Activated naive CD4-positive, alpha-beta T cell treated with Interleukin-2 at 50 U/mL for 16 hours (primary cell): ENCODE measurements around the gene ZNF254.
"Not testable (repeated sequence)": the region's sequence is repeated elsewhere in the genome, so short reads cannot be mapped to it uniquely, and the experiment has no call there.

ENCODE experiments used
- DNase-seq: peaks from one replicate; pipeline ENCODE4 v3.0.0-alpha.2; 2020

Gene ZNF254

GRCh38 chr19:24073807-24074206 lies 13.2 kb upstream of the ZNF254 start:
- no peak for DNase-seq

DNA sequence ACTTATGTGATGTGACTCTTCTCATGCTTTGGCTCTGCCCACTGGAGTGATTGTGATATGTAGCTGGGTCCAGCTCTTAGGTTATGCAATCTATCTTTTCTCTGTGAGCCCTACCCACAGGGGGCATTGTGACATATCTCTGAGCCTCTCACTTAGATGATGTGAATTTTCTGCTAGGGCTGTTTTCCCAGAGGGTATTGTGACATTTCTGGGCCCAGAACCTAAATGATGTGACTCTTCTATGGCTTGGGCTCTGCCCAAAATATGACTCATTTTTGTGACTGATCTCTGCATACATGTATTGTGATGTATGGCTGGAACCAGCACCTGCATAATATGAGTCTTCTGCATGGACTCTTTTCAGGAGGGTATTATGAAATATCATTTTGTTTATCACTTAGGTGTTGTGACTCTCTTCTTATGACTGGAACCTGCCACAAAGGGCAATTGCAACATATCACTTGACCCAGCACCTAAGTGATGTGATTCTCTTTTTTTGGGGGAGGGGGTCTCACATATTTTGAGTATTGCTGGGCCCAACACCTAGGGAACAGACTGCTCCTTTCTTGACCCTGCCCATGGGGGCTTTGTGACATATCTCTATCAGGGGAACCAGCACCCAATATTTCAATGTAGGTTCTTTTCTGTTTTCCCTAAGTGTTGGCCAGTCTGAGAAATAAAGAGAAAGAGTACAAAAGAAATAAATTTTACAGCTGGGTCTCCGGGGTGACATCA lies 12.1 kb upstream of the ZNF254 start:
- no peak for DNase-seq

GRCh38 chr19:24075530-24075929 lies 11.5 kb upstream of the ZNF254 start:
- not testable (repeated sequence) for DNase-seq

DNA sequence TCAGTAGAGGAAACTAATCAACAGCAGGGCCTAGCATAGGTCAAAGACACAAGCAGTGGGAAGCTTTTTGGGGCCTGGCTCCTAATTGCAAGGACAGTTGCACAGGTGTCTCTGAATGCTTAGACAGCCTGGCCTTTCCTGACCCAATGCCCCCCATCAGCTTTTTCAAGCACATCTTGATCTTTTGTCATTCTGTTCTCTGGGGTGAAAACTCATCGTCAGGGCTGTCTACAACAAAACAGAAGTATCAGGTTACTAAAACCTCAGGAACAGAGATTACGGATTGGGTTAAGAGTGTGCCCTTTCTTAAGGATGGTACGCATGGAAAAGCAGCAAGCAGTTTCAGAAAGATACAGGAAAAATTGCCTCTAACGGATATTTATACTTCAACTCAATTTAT lies 8.3 kb upstream of the ZNF254 start:
- no peak for DNase-seq

GRCh38 chr19:24081056-24081455 lies 5.9 kb upstream of the ZNF254 start:
- no peak for DNase-seq

DNA sequence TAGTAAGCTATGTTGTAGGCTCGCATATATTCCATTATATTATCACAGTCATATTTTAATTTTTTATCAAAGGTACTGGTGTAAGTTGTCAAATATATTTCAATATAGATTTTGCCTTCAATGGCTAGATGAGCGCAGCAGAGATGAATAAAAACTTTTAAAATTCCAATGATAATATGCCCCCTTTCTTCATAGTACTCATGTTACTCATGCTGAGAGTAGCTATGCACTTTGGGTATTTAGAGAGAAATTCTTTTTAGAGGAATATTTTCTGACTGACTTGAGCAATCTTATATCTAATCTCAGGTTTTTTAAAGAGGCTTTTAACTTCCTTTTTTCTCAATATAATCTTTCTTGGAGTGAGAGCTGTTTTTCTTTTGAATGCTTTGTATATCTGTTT lies 11.4 kb downstream of the ZNF254 start:
- no peak for DNase-seq

DNA sequence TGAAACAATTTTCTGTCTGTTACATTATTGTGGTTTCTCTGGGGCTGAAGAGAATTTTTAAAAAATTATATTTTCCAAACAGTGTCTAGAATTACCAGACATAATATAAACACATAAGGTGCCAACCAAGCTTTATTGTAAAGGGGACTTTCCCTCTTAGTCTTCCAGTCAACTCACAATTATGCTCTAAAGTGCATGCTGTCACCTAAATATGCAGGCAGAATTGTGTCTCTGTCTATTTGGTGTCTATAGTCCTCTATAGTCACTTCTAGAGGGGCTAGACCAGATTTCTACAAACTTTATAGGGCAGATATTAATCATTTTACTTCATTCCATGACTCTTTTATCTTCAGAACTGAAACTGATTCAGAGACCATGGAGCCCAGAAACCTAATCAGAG lies 12.8 kb downstream of the ZNF254 start:
- no peak for DNase-seq

DNA sequence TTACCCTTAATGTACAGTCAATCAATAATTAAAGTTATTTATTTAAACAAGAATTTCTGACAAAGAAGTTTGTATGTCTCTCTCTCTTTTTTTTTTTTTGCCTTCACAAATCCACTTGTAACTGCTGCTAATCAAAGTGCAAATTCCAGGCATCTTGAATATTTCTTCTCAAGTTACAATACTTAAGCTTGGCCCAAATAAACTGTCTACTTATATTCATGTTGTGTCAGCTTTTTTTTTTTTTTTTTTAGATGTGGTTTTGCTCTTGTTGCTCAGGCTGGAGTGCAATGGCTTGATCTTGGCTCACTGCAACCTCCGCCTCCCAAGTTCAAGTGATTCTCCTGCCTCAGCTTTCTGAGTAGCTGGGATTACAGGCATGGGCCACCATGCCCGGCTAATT lies 13.6 kb downstream of the ZNF254 start:
- not testable (repeated sequence) for DNase-seq

DNA sequence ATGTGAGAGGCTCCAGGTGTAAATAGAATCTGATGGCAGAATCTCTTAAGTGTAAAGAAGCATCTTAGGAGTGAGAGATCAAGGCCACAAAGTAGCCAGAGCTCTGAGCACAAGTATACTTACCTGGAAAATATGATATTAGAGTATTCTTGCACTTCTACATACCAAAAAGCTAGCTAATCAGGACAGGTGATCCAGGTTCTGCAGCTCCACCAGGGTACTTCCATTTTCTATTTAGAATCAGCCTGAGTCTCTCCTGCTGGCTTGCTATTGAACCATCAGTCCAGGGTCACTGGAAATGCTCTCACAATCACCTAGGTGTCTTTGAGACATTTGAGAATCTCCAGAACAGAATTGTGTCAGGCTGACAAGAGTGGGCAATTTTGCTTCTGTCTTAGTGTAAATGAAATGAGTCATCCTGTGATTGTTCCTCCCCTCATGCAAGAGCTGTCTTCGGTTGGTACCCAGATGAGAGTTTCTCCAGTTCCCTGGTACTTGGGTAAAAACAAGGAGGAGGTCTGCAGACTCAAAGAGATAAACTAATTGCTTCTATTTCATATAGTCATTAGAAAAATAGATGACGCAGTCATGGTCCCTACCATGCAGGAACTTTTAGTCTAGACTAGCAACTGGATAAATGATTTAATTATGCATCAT lies 14.6 kb downstream of the ZNF254 start:
- DNase-seq: no peak

DNA sequence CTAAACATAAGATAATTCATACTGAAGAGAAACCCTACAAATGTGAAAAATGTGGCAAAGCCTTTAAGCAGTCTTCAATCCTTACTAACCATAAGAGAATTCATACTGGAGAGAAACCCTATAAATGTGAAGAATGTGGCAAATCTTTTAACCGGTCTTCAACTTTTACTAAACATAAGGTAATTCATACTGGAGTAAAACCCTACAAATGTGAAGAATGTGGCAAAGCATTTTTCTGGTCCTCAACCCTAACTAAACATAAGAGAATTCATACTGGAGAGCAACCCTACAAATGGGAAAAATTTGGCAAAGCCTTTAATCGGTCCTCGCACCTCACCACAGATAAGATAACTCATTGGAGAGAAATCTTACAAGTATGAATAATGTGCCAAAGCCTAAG lies 40.6 kb downstream of the ZNF254 start:
- DNase-seq: no peak

- DNase-seq: no peak
These were observed 53.1 kb downstream of the ZNF254 start for GRCh38 chr19:24140099-24140498.

DNA sequence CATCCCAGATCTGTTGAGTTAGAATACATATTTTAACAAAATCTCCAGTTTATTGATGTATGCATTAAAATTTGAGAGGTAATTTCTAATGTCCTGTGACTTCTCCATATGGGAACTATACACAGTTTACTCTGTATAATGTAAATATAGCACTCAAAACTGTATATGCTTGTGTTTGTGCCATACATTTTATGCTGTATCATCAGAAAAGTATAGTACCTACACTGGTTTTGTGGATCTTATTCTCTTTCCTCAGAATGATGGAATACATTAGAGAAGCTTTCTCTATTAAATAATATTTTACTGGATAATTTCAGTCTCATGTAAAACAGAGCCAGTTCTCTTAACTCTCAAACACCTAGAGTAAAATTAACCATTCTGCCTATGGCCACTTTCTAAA lies 53.6 kb downstream of the ZNF254 start:
- DNase-seq: no peak

GRCh38 chr19:24141612-24142011 lies 54.6 kb downstream of the ZNF254 start:
- DNase-seq: no peak

GRCh38 chr19:24142771-24143170 lies 55.8 kb downstream of the ZNF254 start:
- DNase-seq: no peak

- DNase-seq: no peak
These were observed 72.7 kb downstream of the ZNF254 start for GRCh38 chr19:24159707-24160106.

GRCh38 chr19:24166055-24166454 lies 79.1 kb downstream of the ZNF254 start:
- DNase-seq: no peak

GRCh38 chr19:24173882-24174281 lies 86.9 kb downstream of the ZNF254 start:
- no peak for DNase-seq

DNA sequence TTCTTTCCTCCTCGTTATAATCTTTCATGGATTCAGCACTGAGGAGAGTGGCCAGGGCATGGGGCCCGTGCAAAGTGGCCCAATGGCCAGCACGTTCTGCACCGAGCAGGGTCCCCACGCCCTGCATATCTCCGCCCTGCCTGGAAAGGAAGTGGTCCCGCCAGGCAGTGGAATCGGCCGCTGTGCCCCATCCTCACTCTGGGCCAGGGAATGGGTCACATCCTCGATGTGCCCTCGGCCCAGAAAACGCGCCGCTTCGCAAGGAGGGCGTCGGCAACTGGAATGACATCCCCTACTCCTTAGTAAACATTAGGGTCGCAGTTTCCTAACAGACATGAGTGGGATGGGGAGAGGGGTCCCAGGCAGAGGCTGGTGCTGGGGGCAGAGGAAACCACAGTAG lies 90.7 kb downstream of the ZNF254 start:
- DNase-seq: no peak

- no peak for DNase-seq
These were observed 91.2 kb downstream of the ZNF254 start for GRCh38 chr19:24178207-24178606.
